NCI-H2081 (cell line): ENCODE measurements around the gene PLSCR1.
A peak's percentile ranks its signal among the peaks of the same experiment; 100 is the strongest.
"Not testable (repeated sequence)": the region's sequence is repeated elsewhere in the genome, so short reads cannot be mapped to it uniquely, and the experiment has no call there.

Experiments
- DNase-seq, 2 experiments: peaks; one replicate each; lab custom pipeline; 2025; lab: John Stamatoyannopoulos, UW

Gene PLSCR1

GRCh38 chr3:146550070-146550615, 5.7 kb upstream of the PLSCR1 start:
- DNase-seq: no peak

GRCh38 chr3:146547235-146547835, 2.9 kb upstream of the PLSCR1 start:
- no peak for DNase-seq

GRCh38 chr3:146546366-146546965, 2.1 kb upstream of the PLSCR1 start:
- DNase-seq: no peak

GRCh38 chr3:146544929-146545528, 622 bp upstream of the PLSCR1 start:
- no peak for DNase-seq

- DNase-seq: peak in 1 of 2 experiments; percentile 54
Observed at GRCh38 chr3:146543461-146544001, 876 bp downstream of the PLSCR1 start.

GRCh38 chr3:146542978-146543377, 1.4 kb downstream of the PLSCR1 start:
- no peak for DNase-seq

- no peak for DNase-seq
Observed at GRCh38 chr3:146542179-146542578, 2.2 kb downstream of the PLSCR1 start.

GRCh38 chr3:146540978-146541377, 3.4 kb downstream of the PLSCR1 start:
- no peak for DNase-seq

- no peak for DNase-seq
Observed at GRCh38 chr3:146540236-146540635, 4.2 kb downstream of the PLSCR1 start.

GRCh38 chr3:146539315-146539714, 5.1 kb downstream of the PLSCR1 start:
- DNase-seq: no peak

GRCh38 chr3:146537603-146538002, 6.8 kb downstream of the PLSCR1 start:
- no peak for DNase-seq

- DNase-seq: no peak
Observed at GRCh38 chr3:146536681-146537080, 7.7 kb downstream of the PLSCR1 start.

- DNase-seq: no peak
Observed at GRCh38 chr3:146532406-146532805, 12.0 kb downstream of the PLSCR1 start.

GRCh38 chr3:146530609-146531008, 13.8 kb downstream of the PLSCR1 start:
- no peak for DNase-seq

GRCh38 chr3:146529021-146529420, 15.4 kb downstream of the PLSCR1 start:
- no peak for DNase-seq

- no peak for DNase-seq
Observed at GRCh38 chr3:146524961-146525360, 19.4 kb downstream of the PLSCR1 start.

- no peak for DNase-seq
Observed at GRCh38 chr3:146523531-146523930, 20.9 kb downstream of the PLSCR1 start.

GRCh38 chr3:146522174-146523158, 21.9 kb downstream of the PLSCR1 start:
- not testable (repeated sequence) for DNase-seq

GRCh38 chr3:146521394-146521793, 23.0 kb downstream of the PLSCR1 start:
- no peak for DNase-seq

- DNase-seq: no peak
Observed at GRCh38 chr3:146519810-146520209, 24.6 kb downstream of the PLSCR1 start.

- peak; percentile 25 to 69 for DNase-seq
Observed at GRCh38 chr3:146517684-146518435, 26.5 kb downstream of the PLSCR1 start.
